Vagina (tissue), 2 donors: ENCODE measurements around the gene HEMK1.

Experiments
- CTCF ChIP-seq, 3 experiments: fragments of 450-650 bp in 2 of 3; fragments of 200-600 bp in 1 of 3; sonication (generic) in 1 of 3; IDR thresholded peaks; one replicate each; pipeline ENCODE4 v1.5.1; 2017 to 2019; ENCODE audit warnings: antibody characterized with exemption in 3 of 3, mild to moderate bottlenecking in 2 of 3, moderate library complexity in 2 of 3
- POLR2A ChIP-seq, 2 donors: fragments of 450-650 bp; IDR thresholded peaks; one replicate each; pipeline ENCODE4 v1.6.1; 2017; ENCODE audit warnings: antibody characterized with exemption in 2 of 2, mild to moderate bottlenecking in 2 of 2, moderate library complexity in 2 of 2
- POLR2AphosphoS5 ChIP-seq, 2 donors: sonication (generic); formaldehyde crosslinking; IDR thresholded peaks; one replicate each; pipeline ENCODE4 v1.9.0; 2017; ENCODE audit warnings: antibody characterized with exemption in 2 of 2, mild to moderate bottlenecking in 2 of 2, low read depth in 1 of 2; ENCODE audit not compliant: insufficient read depth in 1 of 2

DNA sequence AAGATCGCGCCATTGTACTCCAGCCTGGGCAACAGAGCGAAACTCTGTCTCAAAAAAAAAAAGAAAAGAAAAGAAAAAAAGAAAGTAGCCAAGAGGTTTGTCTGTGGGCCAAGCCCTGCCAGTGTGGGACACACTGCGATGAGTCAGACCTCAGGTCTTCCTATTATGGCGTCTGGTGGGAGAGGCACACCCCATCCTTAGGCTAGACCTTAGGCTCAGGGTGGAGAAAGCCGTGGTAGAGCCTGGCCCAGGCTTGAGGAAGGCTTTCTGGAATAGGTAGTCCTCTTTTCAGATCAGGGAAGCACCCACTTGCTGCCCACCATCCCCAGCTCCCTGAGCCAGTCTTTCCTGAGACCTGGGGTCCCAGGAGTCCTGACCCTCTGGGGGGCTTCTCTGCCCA, 6.0 kb downstream of the HEMK1 start:
- TF ChIP-seq CTCF (IDR thresholded peaks at IDR 0.05) (no peak), POLR2AphosphoS5 (IDR thresholded peaks at IDR 0.05; ENCODE audit: insufficient read depth in 1 of 2, low read depth in 1 of 2) (no peak), POLR2A (IDR thresholded peaks at IDR 0.05) (no peak)
